NCI-H524 (cell line): Measurements from ENCODE around the gene RAB30.
"Not testable (repeated sequence)": the region's sequence is repeated elsewhere in the genome, so short reads cannot be mapped to it uniquely, and the experiment has no call there.

Source experiments
- DNase-seq, 2 experiments: peaks; one replicate each; lab custom pipeline; 2025; lab: John Stamatoyannopoulos, UW

Gene RAB30

DNA sequence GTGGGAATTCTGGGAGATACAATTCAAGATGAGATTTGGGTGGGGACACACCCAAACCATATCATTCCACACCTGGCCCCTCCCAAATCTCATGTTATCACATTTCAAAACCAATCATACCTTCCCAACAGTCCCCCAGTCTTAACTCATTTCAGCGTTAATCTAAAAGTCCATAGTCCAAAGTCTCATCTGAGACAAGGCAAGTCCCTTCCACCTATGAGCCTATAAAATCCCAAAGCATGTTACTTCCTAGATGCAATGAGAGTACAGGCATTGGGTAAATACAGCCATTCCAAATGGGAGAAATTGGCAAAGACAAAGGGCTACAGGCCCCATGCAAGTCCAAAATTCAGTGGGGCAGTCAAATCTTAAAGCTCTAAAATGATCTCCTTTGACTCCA, 128.3 kb downstream of the RAB30 start:
- DNase-seq = not testable (repeated sequence)

DNA sequence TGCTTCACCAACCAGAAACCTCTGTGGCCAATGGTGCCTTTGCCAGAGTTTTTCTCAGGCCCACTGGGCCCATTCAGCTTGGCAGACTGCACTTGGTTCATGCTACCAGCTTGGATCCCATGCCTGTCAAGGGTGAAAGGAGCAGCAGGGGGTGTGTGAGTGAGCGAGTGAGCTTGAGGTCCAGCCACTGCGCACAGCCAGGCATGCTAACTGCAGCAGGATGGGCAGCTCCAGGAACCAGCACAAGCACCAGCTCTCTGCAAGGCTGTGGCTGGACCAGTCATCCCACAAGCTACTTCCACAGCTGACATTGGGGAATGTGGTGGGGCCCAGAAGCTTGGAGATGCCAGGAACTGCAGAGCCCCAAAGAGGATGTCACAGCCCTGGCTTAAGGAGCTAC, 129.3 kb downstream of the RAB30 start:
- DNase-seq = no peak

DNA sequence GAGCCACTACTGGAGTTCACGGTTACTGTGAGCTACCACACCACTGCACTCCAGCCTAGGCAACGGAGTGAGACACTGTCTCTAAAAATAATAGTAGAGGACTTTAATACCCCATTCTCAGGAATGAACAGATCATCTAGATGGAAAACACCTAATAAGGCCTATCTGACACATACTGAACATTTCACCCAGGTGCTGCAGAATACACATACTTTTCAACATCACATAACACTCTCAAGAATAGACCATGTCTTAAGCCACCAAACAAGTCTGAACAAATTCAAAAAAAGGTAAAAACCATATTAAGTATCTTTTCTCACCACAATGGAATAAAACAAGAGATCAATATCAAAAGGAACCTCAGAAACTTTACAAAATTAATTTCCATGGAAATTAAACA, 132.2 kb downstream of the RAB30 start:
- no peak for DNase-seq

DNA sequence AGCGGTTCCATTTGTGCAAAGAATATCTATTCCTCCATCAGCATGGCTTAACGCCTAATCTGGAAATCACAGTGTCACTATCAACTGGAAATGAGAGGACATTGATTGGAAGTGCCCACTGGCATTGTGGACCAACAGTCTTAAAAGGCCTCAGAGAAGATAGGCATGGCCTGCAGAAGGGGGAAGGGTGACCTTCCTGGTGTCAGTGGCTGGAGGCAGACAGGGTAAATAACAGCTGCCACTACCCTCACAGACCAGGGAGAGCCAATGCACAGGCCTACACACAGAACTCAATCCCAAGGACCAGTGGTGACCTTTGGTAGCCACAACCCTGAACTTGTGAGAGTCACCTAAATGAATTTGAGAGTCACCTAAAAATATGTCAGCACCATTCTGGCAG, 134.1 kb downstream of the RAB30 start:
- no peak for DNase-seq

DNA sequence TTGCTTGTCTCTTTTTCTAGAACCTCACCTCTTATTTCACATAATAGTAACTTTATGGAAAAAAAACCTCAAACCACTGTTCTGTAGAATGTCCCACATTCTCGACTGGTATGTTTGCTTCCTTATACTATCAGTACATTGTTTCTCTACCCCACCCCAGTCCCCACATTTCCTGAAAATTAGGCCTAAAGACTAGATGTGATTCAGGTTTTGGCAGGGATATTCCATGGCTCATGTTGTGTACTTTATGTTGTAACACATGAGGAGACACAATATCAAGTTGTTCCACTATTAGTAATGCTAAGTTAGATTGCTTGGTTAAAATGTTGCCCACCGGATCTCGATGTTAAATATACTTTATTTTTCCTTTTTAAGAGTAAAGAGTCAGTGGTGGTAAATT, 135.4 kb downstream of the RAB30 start:
- no peak for DNase-seq

DNA sequence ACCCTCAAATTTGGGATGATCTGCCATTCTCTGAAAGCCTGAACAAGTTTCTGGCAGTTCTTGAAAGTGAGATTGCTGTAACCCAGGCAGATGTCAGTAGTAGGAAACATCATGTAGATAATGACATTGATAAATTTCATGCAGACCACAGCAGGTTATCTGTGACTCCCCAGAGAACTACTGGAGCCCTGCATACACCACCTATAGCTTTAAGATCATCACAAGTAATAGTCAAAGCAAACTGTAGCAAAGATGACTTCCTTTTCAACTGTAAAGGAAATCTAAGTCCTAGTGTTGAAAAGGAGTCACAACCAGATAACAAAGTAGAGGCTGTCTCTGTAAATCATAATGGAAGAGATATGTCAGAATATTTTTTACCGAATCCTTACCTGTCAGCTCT, 139.1 kb downstream of the RAB30 start:
- DNase-seq = no peak

DNA sequence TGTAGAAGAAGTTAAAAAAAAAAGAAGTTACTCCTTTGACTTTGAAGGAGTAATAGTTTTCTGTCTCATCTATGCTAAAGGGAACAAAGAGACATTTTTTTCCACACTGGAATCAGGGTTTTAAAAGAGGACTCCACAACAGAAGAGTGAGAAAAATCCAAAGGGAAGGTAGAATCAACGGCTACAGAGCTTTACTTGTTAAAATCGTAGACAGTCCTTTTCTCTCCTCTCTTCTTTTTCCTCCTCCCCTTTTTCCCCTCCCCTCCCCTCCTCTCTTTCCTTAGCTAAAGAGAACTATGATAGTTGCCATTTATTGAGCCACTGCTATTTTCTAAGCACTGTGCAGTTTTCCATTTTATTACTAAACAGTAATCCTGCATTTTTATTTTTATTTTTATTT, 141.0 kb downstream of the RAB30 start:
- no peak for DNase-seq

DNA sequence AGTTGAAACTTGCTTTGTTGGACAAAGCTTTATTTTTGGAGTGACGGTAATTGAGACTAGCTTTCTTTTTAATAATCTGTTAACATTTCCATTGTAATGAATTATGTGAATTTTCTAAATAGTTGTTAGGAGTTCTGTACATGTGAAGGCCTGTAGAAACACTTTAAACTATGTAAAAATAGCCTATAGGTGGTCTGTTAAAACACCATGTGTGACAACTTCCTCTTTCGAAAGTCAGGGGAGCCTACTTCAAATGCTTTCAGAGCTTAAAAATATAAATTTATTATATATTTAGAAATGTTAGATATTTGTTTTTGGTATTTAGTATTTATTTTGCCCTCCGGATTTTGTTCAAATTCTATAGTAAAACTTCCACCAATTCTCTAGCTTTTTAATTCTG, 141.5 kb downstream of the RAB30 start:
- DNase-seq = no peak

DNA sequence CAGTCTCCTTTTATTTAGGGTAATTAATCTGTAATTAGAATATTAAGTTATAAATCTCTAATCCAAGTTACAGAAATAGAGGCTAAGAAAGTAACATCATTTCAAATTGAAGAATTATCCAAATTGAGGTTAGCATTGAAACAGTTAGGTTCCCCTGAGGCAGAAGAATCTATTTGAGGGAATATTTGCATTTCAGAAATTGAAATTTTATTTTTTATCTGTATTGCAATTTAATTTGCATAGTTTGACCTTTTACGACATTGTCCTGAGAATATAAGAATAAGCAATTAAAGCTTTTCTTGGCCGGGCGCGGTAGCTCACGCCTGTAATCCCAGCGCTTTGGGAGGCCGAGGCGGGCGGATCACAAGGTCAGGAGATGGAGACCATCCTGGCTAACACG, 142.6 kb downstream of the RAB30 start:
- no peak for DNase-seq

DNA sequence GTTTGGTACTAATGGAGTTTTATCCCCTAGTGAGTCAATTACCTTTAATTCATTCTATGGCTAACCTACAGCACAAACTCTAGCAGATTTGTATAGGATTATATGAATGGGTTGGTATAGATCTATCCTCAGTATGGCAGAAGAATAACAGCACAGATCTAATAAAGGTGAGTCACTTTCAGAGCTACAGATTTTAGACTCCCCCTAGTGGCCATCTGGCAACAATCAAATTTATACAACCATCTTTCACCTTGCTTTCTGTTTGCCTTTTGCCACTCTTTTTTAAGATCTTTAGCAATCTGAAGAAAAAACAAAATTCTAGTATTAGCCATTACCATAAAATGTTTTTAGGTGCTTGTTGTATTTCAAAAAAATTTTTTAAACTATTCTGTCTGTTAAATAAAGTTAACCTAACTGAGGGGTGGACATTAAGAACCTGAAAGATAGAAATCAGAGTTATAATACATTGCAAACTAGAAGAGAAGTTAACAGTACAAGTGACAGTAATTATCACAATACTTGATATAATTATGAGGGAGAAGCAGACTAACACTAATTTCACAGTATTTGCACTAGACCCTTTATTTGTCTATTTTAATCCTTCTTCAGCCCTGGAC, 144.3 kb downstream of the RAB30 start:
- peak; percentile 28 to 67 for DNase-seq

DNA sequence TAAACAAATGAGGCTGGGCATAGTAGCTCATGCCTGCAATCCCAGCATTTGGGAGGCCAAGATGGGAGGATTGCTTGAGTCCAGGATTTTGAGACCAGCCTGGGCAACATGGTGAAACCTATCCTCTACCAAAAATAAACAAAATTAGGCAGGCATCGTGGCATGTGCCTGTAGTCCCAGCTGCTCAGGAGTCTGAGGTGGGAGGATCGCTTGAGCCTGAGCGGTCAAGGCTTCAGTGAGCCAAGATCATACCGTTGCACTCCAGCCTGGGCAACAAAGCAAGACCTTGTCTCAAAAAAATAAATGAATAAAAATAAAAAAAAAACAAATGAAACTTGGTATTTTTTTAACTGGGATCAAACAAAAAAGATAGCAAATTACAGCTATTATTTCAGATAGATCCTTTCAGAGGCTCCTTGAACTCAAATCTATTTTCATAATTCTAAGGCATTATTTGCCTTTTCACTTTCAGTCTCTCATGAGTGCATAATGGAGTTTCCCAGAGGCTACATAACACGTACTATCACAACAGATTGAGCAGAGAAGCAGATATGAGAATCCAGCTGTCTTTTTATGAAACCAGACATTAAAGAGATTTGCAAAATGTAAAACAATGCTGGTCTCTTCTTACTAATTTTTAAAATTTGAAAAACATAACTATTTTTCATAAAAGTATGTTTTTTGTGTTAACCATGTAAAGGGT, 147.0 kb downstream of the RAB30 start:
- no peak for DNase-seq
